ENCODE measurements around the gene PCBP4. TPM values are rescaled to one million over a fixed set of nuclear protein-coding genes. Genes with fewer than 3 reads are reported as not detected.

The PCBP4 gene
- total RNA-seq, 1 donor from 2014 or later = 30.5 TPM

DNA sequence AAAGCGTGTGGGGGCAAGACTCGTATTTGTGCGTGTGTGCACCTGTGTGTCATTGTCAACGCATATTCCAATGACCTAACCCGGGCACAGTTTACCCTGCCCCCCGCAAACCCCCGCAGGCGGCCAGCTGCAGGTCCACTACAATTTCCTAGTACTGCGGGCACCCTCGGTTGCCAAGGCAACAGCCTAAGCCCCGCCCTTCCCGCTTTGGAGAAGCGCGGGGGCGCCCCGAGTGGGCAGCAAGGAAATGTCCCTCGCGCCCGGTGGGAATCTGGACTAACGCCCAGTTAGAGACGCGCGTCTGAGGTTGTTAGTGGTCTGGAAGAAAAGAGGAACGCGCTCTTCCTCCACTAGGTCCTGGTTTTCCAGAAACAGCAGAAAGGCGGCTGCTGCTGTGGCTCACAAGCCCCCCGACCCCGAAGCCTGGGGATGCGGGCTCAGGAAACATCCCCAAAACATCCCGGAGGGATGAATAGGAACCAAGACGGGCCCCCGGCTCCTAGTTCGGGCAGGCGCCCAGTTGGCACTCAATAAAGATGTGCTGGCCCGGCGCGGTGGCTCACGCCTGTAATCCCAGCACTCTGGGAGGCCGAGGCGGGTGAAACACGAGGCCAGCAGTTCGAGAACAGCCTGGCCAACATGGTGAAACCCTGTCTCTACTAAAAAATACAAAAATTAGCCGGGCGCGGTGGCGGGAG, 8.7 kb upstream of the PCBP4 start:
- H3K36me3 Mint-ChIP-seq = peaks cover 2% of the 10 kb centered on the region

DNA sequence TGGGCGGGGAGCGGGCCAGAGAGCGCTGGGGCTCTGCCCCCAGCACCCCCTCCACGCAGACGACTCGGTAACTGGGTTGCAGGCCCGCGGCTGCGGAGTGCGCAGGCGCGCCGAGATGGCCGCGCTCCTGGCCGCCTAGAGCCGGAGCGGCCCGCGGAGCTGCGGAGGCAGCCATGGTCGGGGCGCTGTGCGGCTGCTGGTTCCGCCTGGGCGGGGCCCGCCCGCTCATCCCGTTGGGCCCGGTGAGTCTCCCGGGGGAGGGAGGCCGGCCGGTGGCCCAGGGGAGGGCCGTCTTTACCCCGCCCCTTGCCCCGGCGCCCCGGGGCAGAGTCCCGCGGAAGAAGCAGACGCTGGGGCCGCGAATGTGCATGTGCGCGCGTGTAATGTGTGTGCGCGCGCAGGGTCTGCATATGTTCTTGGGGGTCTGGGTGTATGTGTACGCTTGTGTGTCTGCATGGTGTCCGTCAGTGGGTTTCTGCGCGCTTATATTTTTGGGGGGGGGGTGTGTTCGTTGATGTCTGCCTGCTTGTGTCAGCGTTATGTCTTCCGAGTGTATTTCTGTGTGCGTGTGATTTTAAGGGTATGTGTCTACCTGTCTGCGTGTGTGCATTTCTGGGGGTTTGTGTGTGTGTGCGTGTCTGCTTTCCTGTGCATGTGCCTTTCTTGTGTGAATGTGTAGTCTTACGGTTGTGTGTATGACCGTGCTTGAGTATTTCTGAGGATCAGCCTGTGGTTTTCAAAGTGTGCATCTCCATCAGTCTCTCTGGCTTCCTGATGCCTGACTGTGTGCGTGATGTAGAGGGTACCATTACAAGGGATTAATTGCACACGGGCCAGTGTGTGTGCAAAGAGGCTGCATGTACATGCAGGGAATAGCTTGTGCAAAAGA, 8.0 kb upstream of the PCBP4 start, which contains the start of gene ABHD14A:
Gene ABHD14A, plus strand, starts transcription at position 102 of the 889 bp plus-strand sequence. Its CDS starts 72 bp downstream, at position 174.
- peaks cover 23% of the 10 kb centered on the region for H3K4me1 ChIP-seq
- H3K4me2 ChIP-seq = peak within 1 kb of the TSS; percentile 89
- H3K36me3 ChIP-seq = no peaks in the 10 kb centered on the region
- Mint-ChIP-seq H3K4me1 (peaks cover 41% of the 10 kb centered on the region), H3K9me3 (no peaks in the 10 kb centered on the region), H3K27ac (peak within 1 kb of the TSS; percentile 34), H3K4me3 (peak within 1 kb of the TSS; percentile 86), H3K27me3 (ENCODE audit: insufficient read depth, low read depth) (peaks cover 8% of the 10 kb centered on the region), H3K36me3 (no peaks in the 10 kb centered on the region)
- no peak within 1 kb of the TSS for H3K9ac ChIP-seq
- H3K79me2 ChIP-seq (ENCODE audit: low read depth) = no peaks in the 10 kb centered on the region
- no peak within 1 kb of the TSS for H3K27ac ChIP-seq
- H3K4me3 ChIP-seq = peak within 1 kb of the TSS; percentile 56
- peaks cover 39% of the 10 kb centered on the region for H3K27me3 ChIP-seq
- TF ChIP-seq EZH2phosphoT487 (IDR thresholded peaks at IDR 0.05) (no peak), EZH2 (IDR thresholded peaks at IDR 0.05) (peak; percentile 22)
- peak; percentile 88 for DNase-seq (ENCODE audit: low spot score)
- H3F3A ChIP-seq (ENCODE audit: low read depth) = peaks cover 45% of the 10 kb centered on the region
- H3K9me3 ChIP-seq (ENCODE audit: low read depth) = no peaks in the 10 kb centered on the region
- peak within 1 kb of the TSS; percentile 69 for H2AFZ ChIP-seq (replicated peaks)
- H4K20me1 ChIP-seq (ENCODE audit: low read depth) = no peaks in the 10 kb centered on the region

More for the DNA sequence above, 8.7 kb upstream of the PCBP4 start:
- Histone ChIP-seq H3K9ac (no peak overlapping the region), H3K79me2 (ENCODE audit: low read depth) (no peaks in the 10 kb centered on the region), H3K4me1 (peaks cover 23% of the 10 kb centered on the region), H4K20me1 (ENCODE audit: low read depth) (no peaks in the 10 kb centered on the region), H3K27ac (no peak overlapping the region), H3K4me3 (peak overlapping the region; percentile 56), H2AFZ (replicated peaks) (no peak overlapping the region), H3K9me3 (ENCODE audit: low read depth) (no peaks in the 10 kb centered on the region), H3K4me2 (peak overlapping the region; percentile 89), H3K36me3 (no peaks in the 10 kb centered on the region), H3K27me3 (peaks cover 39% of the 10 kb centered on the region), H3F3A (ENCODE audit: low read depth) (peaks cover 41% of the 10 kb centered on the region)
- DNase-seq (ENCODE audit: low spot score) = peak; percentile 88
- TF ChIP-seq EZH2 (IDR thresholded peaks at IDR 0.05) (no peak), CTCF (IDR thresholded peaks at IDR 0.05) (peak; percentile 40), EZH2phosphoT487 (IDR thresholded peaks at IDR 0.05) (no peak)
- no peaks in the 10 kb centered on the region for H3K9me3 Mint-ChIP-seq
- H3K4me3 Mint-ChIP-seq = peak overlapping the region; percentile 83
- H3K27me3 Mint-ChIP-seq (ENCODE audit: insufficient read depth, low read depth) = peaks cover 7% of the 10 kb centered on the region
- H3K27ac Mint-ChIP-seq = no peak overlapping the region
- H3K4me1 Mint-ChIP-seq = peaks cover 33% of the 10 kb centered on the region

DNA sequence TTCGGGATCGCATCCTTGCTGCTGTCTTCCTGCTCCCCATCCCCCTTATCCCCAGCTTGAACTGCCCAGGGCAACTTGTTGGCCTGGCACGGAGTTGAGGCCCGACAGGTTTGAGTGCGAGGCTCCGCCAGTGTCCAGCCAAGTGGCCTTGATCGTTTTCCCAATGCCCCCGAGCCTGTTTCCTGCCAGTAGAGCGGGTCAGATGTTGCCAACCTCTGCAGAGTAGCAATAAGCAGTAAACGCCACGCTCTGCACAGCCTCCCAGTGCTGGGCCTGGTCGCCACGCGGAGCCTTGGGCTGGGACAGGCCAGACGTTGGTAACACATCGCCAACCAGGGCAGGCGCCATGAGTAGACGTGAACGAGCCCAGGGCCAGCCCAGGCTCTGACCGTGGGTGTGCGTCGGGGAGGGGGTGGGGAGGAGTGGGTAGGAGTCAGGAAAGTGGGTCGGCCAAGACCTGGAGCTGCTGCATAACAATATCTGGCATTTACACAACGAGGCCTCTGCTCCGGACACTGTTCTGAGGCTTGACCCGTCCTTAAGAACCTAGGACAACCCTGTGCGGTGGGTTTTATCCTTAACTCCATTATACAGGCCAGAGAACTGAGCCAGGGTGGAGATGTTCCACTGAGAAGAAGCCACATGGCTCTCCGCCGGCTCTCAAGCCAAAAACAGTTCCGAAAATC, 7.2 kb upstream of the PCBP4 start:
- Histone ChIP-seq H3K36me3 (no peaks in the 10 kb centered on the region), H3K79me2 (ENCODE audit: low read depth) (no peaks in the 10 kb centered on the region), H4K20me1 (ENCODE audit: low read depth) (no peaks in the 10 kb centered on the region), H3K4me1 (peaks cover 26% of the 10 kb centered on the region), H3K4me2 (peak overlapping the region; percentile 89), H3K27ac (no peak overlapping the region), H3K27me3 (peaks cover 39% of the 10 kb centered on the region), H3F3A (ENCODE audit: low read depth) (peaks cover 46% of the 10 kb centered on the region), H2AFZ (replicated peaks) (peak overlapping the region; percentile 69), H3K4me3 (peak overlapping the region; percentile 56), H3K9me3 (ENCODE audit: low read depth) (no peaks in the 10 kb centered on the region), H3K9ac (no peak overlapping the region)
- H3K9me3 Mint-ChIP-seq = no peaks in the 10 kb centered on the region
- peaks cover 9% of the 10 kb centered on the region for H3K27me3 Mint-ChIP-seq (ENCODE audit: insufficient read depth, low read depth)
- TF ChIP-seq CTCF (IDR thresholded peaks at IDR 0.05) (no peak), EZH2phosphoT487 (IDR thresholded peaks at IDR 0.05) (no peak), EZH2 (IDR thresholded peaks at IDR 0.05) (no peak)
- no peak overlapping the region for H3K27ac Mint-ChIP-seq
- peak overlapping the region; percentile 86 for H3K4me3 Mint-ChIP-seq
- H3K4me1 Mint-ChIP-seq = peaks cover 45% of the 10 kb centered on the region
- no peak for DNase-seq (ENCODE audit: low spot score)
- H3K36me3 Mint-ChIP-seq = no peaks in the 10 kb centered on the region

Data from neural progenitor cell (in vitro differentiated cells).